ENCODE data around the gene SLC22A23.

DNA sequence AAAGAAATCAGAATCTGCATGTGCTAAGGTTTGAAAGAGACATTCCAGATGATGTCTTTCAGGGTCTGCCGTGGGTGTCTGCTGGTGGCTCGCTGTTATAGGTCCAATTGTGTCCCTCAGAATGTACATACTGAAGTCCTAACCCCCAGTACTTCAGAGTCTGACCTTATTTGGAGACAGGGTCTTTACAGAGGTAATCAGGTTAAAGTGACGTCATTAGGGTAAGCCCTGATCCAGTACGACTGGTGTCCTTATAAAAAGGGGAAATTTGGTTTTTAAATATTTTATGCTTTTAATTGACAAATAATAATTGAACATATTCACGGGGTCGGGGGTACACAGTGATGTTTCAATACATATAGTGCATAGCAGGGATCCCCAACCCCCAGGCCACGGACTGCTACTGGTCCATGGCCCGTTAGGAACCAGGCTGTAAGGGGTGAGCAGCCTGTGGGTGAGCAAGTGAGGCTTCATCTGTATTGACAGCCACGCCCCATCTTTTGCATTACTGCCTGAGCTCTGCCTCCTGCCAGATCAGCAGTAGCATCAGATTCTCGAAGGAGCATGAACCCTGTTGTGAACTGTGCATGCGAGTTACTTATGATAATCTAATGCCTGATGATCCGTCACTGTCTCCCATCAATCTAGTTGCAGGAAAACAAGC is 33.2 kb upstream of the SLC22A23 start:
- TF ChIP-seq, protein P1, sequence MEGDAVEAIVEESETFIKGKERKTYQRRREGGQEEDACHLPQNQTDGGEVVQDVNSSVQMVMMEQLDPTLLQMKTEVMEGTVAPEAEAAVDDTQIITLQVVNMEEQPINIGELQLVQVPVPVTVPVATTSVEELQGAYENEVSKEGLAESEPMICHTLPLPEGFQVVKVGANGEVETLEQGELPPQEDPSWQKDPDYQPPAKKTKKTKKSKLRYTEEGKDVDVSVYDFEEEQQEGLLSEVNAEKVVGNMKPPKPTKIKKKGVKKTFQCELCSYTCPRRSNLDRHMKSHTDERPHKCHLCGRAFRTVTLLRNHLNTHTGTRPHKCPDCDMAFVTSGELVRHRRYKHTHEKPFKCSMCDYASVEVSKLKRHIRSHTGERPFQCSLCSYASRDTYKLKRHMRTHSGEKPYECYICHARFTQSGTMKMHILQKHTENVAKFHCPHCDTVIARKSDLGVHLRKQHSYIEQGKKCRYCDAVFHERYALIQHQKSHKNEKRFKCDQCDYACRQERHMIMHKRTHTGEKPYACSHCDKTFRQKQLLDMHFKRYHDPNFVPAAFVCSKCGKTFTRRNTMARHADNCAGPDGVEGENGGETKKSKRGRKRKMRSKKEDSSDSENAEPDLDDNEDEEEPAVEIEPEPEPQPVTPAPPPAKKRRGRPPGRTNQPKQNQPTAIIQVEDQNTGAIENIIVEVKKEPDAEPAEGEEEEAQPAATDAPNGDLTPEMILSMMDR (IDR thresholded peaks at IDR 0.05), result no peak
- no peak for TF ChIP-seq POLR2AphosphoS5 (IDR thresholded peaks at IDR 0.05)

Data from esophagus muscularis mucosa (tissue), 3 donors.